ENCODE measurements around the gene ACSL5.

DNA sequence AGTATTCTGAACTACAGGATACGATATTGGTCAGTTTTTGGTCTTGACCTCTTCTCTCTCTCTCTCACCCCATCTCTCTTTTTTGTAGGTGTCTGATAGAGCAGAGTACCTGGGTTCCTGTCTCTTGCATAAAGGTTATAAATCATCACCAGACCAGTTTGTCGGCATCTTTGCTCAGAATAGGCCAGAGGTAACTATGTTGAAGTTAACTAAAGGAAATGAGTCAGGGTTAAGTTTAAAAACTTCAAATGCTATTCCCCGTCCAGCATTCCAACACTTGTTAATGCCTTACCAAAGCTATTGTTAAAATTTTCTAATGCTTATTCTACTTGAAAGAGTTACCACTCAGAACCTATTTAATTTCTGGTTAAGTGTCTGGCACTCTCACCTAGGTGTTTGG, 30.7 kb downstream of the ACSL5 start:
- TF ChIP-seq, protein P1, sequence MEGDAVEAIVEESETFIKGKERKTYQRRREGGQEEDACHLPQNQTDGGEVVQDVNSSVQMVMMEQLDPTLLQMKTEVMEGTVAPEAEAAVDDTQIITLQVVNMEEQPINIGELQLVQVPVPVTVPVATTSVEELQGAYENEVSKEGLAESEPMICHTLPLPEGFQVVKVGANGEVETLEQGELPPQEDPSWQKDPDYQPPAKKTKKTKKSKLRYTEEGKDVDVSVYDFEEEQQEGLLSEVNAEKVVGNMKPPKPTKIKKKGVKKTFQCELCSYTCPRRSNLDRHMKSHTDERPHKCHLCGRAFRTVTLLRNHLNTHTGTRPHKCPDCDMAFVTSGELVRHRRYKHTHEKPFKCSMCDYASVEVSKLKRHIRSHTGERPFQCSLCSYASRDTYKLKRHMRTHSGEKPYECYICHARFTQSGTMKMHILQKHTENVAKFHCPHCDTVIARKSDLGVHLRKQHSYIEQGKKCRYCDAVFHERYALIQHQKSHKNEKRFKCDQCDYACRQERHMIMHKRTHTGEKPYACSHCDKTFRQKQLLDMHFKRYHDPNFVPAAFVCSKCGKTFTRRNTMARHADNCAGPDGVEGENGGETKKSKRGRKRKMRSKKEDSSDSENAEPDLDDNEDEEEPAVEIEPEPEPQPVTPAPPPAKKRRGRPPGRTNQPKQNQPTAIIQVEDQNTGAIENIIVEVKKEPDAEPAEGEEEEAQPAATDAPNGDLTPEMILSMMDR (IDR thresholded peaks at IDR 0.05) = no peak
- TF ChIP-seq POLR2A (IDR thresholded peaks at IDR 0.05) (no peak), EP300 (IDR thresholded peaks at IDR 0.05) (no peak)
